DLD1 (cell line): ENCODE measurements around the gene FAM3A.

Experiments
- in situ Hi-C: cut with HindIII; loops from 2 replicates; pipeline ENCODE4 v1.10.0; 2017; ENCODE audit warnings: low sequenced_read_pairs

The FAM3A gene

GRCh38 chrX:154462396-154462795 lies 53.6 kb downstream of the FAM3A start:
- in situ Hi-C loops, result no loop called here

- in situ Hi-C loops, result no loop called here
Measured at GRCh38 chrX:154460326-154460725, 55.7 kb downstream of the FAM3A start.

GRCh38 chrX:154459832-154460231 lies 56.2 kb downstream of the FAM3A start:
- in situ Hi-C loops, result no loop called here

GRCh38 chrX:154458954-154459778 lies 56.9 kb downstream of the FAM3A start:
- in situ Hi-C loops, result no loop called here

GRCh38 chrX:154458116-154458953 lies 57.7 kb downstream of the FAM3A start, which contains the start of gene PLXNA3:
TSS of gene PLXNA3 (plus strand) at chrX:154458281. CDS start at chrX:154460184, 1,903 bp downstream.
- in situ Hi-C loops, result no loop called here

GRCh38 chrX:154457491-154458115 lies 58.4 kb downstream of the FAM3A start:
- in situ Hi-C loops, result no loop called here
